Stimulated activated CD4-positive, alpha-beta T cell treated with anti-CD3 and anti-CD28 coated beads, Interleukin-1b, Interleukin-23, amount 100 ng/mL, for 4 hours (primary cell): ENCODE data around the gene CCDC85B.

ENCODE experiments used
- DNase-seq, 2 donors: peaks; one replicate each; pipeline ENCODE4 v3.0.0-alpha.2; 2020; ENCODE audit warnings: low read depth in 2 of 2

CCDC85B gene

GRCh38 chr11:65932558-65932919, 42.1 kb downstream of the CCDC85B start:
- no peak for DNase-seq

- DNase-seq = no peak
Measured at GRCh38 chr11:65934014-65934413, 43.5 kb downstream of the CCDC85B start.

DNA sequence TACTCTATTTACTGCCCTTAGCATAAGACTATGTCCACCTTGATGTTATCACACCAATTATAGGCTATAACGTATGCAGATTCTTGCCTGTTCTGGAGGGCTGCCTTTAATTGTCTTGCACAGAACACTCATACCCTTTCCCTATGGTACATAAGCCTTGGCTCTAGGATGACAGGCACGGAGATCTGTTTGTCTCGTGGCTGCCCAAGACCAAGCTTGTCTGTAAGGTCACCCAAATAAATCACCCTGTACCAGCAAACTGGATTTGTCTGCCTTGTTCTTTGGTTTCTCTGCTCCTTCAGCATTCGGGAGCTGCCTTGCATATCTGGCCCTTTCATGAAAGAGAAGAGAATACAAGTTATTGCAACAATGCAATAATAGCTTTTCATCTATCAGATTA, 47.3 kb downstream of the CCDC85B start:
- no peak for DNase-seq
